ENCODE data around the gene HPS5.

The HPS5 gene

DNA sequence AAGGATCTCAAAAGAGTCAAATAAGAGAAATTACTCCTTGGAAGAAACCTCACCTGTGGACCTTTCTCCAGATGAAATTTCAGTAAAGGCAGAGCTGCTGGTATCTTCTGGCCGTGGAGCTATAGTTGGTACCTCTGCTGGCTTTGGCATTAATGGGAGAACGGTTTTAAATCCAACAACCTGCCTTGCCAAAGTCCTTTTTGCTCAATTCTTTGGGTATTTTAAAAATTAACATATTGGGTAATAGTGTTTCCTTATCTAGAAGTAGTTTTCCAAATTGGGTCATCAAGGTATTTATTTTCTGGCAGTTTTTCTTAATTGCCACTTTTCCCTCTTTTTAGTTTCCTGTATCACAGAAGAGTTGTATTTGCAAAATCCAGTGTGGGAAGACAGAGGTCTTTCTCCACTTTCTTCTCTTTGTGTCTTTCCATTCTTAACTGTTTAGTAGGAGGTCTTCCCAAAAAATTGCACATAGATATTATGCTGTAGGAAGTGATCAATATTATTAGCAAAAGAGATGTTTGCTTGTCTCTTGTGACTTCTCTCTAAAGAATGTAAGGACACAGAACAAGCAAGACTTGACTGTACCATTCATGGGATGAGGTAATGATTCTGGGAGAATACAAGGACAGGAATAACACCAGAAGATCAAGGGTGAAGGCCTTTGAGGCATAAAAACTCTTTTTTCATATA lies 85.1 kb downstream of the HPS5 start, which contains the start of gene SAA4:
Gene SAA4 (minus strand): TSS at position 139 of the 693 bp plus-strand sequence. CDS start 876 bp downstream, outside the sequence.
- DNase-seq (ENCODE audit: low read depth in 4 of 4, low spot score in 1 of 4) = no peak

DNA sequence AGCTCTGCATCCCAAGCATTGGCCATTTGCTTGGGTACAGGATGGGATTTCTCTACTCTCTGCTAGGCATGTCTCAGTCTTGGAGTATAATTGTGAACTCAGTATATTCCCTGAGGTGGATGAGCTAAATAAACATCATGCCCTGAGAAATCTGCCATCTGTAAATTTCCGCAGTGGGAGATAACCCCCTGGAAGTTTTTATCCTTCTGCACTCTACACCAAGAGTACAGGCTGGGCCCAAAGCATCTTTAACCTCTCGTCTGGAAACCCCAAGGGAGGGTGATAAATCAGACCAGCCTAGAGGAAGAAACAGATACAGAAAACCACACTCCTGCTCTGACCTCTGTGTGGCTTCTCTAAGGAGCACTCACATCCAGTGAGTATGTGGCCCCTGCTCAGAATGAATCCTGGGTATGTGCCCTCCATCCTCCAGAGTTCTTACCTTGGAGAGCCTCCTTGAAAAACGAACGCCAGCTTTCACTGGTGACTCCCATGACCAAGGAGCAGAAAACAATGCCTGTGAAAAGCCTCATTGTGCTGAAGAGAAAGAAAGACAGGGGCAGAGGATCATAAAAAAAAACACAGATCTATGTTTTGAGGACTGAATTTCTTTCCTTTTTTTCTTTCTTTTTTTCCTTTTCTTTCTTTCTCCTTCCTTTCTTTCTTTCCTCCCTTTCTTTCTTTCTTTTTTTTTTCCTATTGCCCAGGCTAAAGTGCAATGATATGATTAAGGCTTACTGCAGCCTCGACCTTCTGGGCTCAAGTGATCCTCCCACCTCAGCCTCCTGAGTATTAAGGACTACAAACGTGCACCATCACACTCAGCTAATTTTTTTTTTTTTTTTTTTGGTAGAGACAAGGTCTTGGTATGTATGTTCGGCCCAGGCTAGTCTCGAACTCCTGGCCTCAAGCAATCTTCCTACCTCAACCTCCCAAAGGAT lies 86.3 kb downstream of the HPS5 start:
- no peak for DNase-seq (ENCODE audit: low read depth in 4 of 4, low spot score in 1 of 4)

DNA sequence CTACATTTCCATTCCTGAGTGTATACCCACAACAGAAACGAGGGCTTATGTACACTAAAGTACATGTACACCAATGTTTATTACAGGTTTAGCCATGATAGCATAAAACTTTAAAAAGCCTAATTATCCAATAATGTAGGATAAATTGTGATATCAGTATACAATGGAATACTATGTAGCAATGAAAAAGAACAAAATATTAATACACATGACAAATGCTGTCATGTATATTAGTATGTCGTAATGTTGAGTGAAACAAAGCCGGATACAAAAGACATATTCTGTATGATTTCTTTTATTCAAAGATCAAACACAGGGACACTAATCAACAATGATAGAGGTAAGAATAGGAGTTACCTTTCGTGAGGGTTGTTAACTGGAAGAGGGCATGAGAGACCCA lies 88.0 kb downstream of the HPS5 start:
- no peak for DNase-seq (ENCODE audit: low read depth in 4 of 4, low spot score in 1 of 4)

DNA sequence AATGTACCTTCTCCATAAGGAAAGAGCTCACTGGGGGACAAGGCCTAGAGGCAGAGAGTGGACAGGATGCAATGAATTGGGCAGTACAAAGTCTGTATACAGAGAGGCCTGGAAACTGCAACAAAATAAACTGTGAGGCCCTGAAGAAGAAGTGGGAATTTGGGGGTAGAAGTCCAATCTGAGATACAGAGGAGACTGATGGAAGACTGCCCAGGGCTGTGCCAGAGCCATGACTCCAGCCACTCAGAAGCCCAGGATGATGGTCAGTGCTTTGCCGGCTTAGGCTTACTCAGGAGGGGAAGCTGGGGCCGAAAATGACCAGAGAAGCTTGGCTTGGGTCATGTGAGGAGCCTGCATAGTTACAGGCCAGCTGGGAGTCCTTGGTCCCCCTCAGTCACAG lies 91.1 kb downstream of the HPS5 start:
- DNase-seq (ENCODE audit: low read depth in 4 of 4, low spot score in 1 of 4) = no peak

DNA sequence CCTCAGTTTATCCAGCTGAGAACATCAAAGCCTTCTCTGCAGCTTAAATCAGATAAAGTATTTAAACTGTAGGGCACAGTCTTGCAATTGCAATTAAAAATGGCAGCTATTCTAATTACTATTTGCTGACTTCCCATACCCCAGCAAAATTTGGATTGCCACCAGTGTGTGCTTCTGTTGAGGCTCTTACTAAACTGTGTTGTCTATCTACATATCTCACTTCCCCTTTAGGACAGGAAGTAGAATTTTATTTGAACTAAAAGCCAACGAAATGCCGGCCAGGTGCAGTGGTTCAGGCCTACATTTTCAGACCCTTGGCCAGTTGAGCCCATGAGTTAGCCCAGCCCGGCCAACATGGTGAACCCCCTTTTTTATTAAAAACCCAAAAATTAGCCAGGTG lies 92.4 kb downstream of the HPS5 start:
- DNase-seq (ENCODE audit: low read depth in 4 of 4, low spot score in 1 of 4) = no peak

Measured in stimulated activated CD4-positive, alpha-beta T cell treated with anti-CD3 and anti-CD28 coated beads, Interleukin-1b, Interleukin-23, amount 100 ng/mL, for 24 hours (primary cell).